Right atrium auricular region (tissue), 2 donors: Measurements from ENCODE around the gene UGT1A5. TPM values are rescaled to one million over a fixed set of nuclear protein-coding genes. Genes with fewer than 3 reads are reported as not detected.

ENCODE experiments used
- DNase-seq: peaks from one replicate; pipeline ENCODE4 v3.0.0-alpha.2; 2019; ENCODE audit warnings: low spot score
- H3K27ac ChIP-seq, 2 donors: fragments of 200-600 bp; sonication (generic); 1 replicate in 1 of 2; 2 replicates in 1 of 2; pipeline ENCODE4 v1.5.1; 2016 to 2019
- H3K27me3 ChIP-seq, 2 donors: fragments of 200-600 bp; sonication (generic); one replicate each; pipeline versions ENCODE4 v1.5.1 to v1.6.0; 2017 to 2019
- H3K36me3 ChIP-seq: fragments of 200-600 bp; sonication (generic); one replicate; pipeline ENCODE4 v1.5.1; 2016
- H3K4me1 ChIP-seq, 2 donors: fragments of 200-600 bp; sonication (generic); one replicate each; pipeline versions ENCODE4 v1.5.1 to v1.6.0; 2017 to 2019
- H3K4me3 ChIP-seq, 2 donors: fragments of 200-600 bp; sonication (generic); 1 replicate in 1 of 2; 2 replicates in 1 of 2; pipeline ENCODE4 v1.5.1; 2017 to 2019; ENCODE audit warnings: mild to moderate bottlenecking in 1 of 2, moderate library complexity in 1 of 2
- H3K9me3 ChIP-seq, 2 donors: fragments of 200-600 bp; sonication (generic); one replicate each; pipeline ENCODE4 v1.5.1; 2019
- CTCF ChIP-seq, 2 donors: fragments of 200-600 bp; sonication (generic); IDR thresholded peaks; one replicate each; pipeline ENCODE4 v1.5.1; 2019; ENCODE audit warnings: antibody characterized with exemption in 2 of 2
- total RNA-seq, 2 donors: library from RNA; depleted of rRNA; stranded (reverse); fragments of >200 nt; gene quantifications; one replicate each; pipeline ENCODE4 v1.1.0, GENCODE V29; 2016

UGT1A5 gene
- total RNA-seq, 2 donors from 2014 or later: not detected

DNA sequence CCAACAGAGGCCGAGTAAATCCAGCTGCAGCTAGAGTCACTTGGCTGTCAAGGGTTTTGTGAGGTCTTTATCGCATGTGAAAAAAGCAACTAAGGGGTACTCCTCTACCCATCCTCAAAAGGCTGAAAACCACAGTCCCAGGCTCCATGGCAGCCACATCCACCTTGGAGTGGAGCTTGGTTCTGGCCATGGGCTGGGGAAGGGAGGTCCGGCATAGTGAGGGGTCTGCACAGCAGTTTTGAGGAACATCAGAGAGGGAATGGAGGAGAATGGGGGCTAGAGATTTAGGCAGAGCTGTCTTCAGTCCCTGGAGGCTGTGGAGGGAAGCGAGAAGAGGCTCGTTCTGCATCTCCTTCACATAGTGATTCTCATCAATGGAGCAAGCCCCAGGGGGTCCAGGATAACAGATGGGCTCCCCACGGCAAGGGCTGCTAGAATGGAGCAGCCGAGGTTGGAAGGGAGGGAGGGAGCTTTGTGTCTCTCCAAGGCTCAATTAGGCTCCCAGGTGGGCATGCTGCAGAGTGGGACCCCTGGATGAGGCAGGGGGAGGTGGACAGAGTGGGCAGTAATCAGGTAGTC is 86.5 kb downstream of the UGT1A5 start:
- Histone ChIP-seq H3K9me3 (no peaks in the 10 kb centered on the region), H3K27me3 (no peaks in the 10 kb centered on the region), H3K4me3 (no peak overlapping the region), H3K36me3 (no peaks in the 10 kb centered on the region), H3K27ac (no peak overlapping the region), H3K4me1 (no peaks in the 10 kb centered on the region)
- TF ChIP-seq CTCF (IDR thresholded peaks at IDR 0.05): no peak
- peak; percentile 52 for DNase-seq

- no peak overlapping the region for H3K27ac ChIP-seq
- H3K36me3 ChIP-seq: no peaks in the 10 kb centered on the region
- DNase-seq: no peak
- no peaks in the 10 kb centered on the region for H3K9me3 ChIP-seq
- TF ChIP-seq CTCF (IDR thresholded peaks at IDR 0.05): no peak
- no peak overlapping the region for H3K4me3 ChIP-seq
- H3K4me1 ChIP-seq: no peaks in the 10 kb centered on the region
- no peaks in the 10 kb centered on the region for H3K27me3 ChIP-seq
These were observed 87.0 kb downstream of the UGT1A5 start for GRCh38 chr2:233799716-233800115.

- Histone ChIP-seq H3K4me1 (no peaks in the 10 kb centered on the region), H3K9me3 (no peaks in the 10 kb centered on the region), H3K27ac (no peak overlapping the region), H3K27me3 (no peaks in the 10 kb centered on the region), H3K4me3 (no peak overlapping the region), H3K36me3 (no peaks in the 10 kb centered on the region)
- peak; percentile 13 for DNase-seq
- TF ChIP-seq CTCF (IDR thresholded peaks at IDR 0.05): no peak
These were observed 87.5 kb downstream of the UGT1A5 start for GRCh38 chr2:233800208-233800607.

- Histone ChIP-seq H3K36me3 (no peaks in the 10 kb centered on the region), H3K27ac (no peak overlapping the region), H3K9me3 (no peaks in the 10 kb centered on the region), H3K4me3 (no peak overlapping the region), H3K4me1 (no peaks in the 10 kb centered on the region), H3K27me3 (no peaks in the 10 kb centered on the region)
- peak; percentile 38 for DNase-seq
- no peak for TF ChIP-seq CTCF (IDR thresholded peaks at IDR 0.05)
These were observed 88.8 kb downstream of the UGT1A5 start for GRCh38 chr2:233801357-233802131.

DNA sequence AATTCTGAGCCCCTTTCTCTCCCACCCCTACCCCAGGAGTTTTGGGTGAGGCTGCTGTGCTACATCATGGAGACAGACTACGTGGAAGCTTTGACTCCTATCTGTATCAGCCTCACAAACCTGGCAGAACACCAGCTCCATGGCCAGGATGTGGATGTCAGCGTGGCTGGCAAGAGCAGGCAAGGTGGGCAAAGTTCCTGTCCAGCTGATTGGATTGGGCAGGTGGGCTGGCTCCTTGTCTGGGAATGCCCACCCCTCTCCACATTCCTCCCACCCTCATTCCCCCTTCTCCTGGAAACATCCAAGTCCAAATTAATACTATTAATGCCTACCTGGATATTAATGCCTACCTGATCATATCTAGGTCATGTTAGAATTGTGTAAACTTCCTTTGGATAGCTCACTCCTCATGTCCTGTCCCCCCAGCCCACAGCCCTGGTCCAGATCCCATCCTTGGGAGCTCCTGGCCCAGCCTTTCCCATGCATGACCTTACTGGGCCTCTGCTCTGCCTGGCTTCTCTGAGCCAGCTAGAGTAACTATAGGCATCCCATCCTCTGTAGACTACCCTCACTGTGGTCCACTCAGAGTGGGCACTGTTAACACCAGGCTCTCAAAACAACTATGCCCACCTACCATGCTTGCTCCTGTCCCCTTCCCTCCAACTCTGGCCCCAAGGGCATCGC is 89.6 kb downstream of the UGT1A5 start:
- DNase-seq: peak; percentile 9
- no peak for TF ChIP-seq CTCF (IDR thresholded peaks at IDR 0.05)
- Histone ChIP-seq H3K9me3 (no peaks in the 10 kb centered on the region), H3K4me3 (no peak overlapping the region), H3K36me3 (no peaks in the 10 kb centered on the region), H3K27me3 (no peaks in the 10 kb centered on the region), H3K27ac (no peak overlapping the region), H3K4me1 (no peaks in the 10 kb centered on the region)
